WTC11 (cell line): ENCODE data around the gene PTPRF. TPM values are rescaled to one million over a fixed set of nuclear protein-coding genes. Genes with fewer than 3 reads are reported as not detected.

Experiments
- ATAC-seq: fragments of 200-7000 bp; cut with Tn5 transposase; 2 replicates; pipeline ENCODE4 v1.10.0; 2021; ENCODE audit warnings: mild to moderate bottlenecking, moderate library complexity
- CTCF ChIA-PET: fragments of 300-600 bp; sonication (Branson Sonifier 250); formaldehyde crosslinking; loops from one replicate; lab custom pipeline; 2021; ENCODE audit warnings: antibody characterized with exemption; lab: Charles Lee
- POLR2A ChIA-PET: fragments of 350-600 bp; sonication (Branson Sonifier 250); formaldehyde crosslinking; loops from one replicate; lab custom pipeline; 2021; ENCODE audit warnings: antibody characterized with exemption; lab: Charles Lee
- DNase-seq: peaks from one replicate; pipeline ENCODE4 v3.0.0; 2021; ENCODE audit warnings: low spot score
- H3K27ac Mint-ChIP-seq: 2 replicates; pipeline ENCODE4 v1.8.0; 2021; ENCODE audit warnings: mixed read lengths
- H3K27me3 Mint-ChIP-seq: 2 replicates; pipeline ENCODE4 v1.8.0; 2021; ENCODE audit warnings: low read depth, mild to moderate bottlenecking, moderate library complexity, mixed read lengths
- H3K36me3 Mint-ChIP-seq: 2 replicates; pipeline ENCODE4 v1.8.0; 2021; ENCODE audit warnings: mixed read lengths
- H3K4me1 Mint-ChIP-seq: 2 replicates; pipeline ENCODE4 v1.8.0; 2022; ENCODE audit warnings: mixed read lengths
- H3K4me3 Mint-ChIP-seq: 2 replicates; pipeline ENCODE4 v1.8.0; 2021; ENCODE audit warnings: mild to moderate bottlenecking, moderate library complexity, mixed read lengths
- H3K9me3 Mint-ChIP-seq: 2 replicates; pipeline ENCODE4 v1.8.0; 2021; ENCODE audit warnings: mixed read lengths
- EMX1 ChIP-seq: fragments of 250-450 bp; sonication (Bioruptor Pico); IDR thresholded peaks from 2 replicates; pipeline ENCODE4 v1.8.0; 2021; ENCODE audit warnings: mild to moderate bottlenecking
- ESRRA ChIP-seq: sonication (generic); formaldehyde crosslinking; IDR thresholded peaks from 2 replicates; pipeline ENCODE4 v1.8.1; 2022; ENCODE audit warnings: mild to moderate bottlenecking, missing genetic modification reagents, borderline replicate concordance
- FOXJ3 ChIP-seq: sonication (generic); formaldehyde crosslinking; IDR thresholded peaks from 2 replicates; pipeline ENCODE4 v1.9.0; 2021; ENCODE audit warnings: missing genetic modification reagents, mild to moderate bottlenecking, borderline replicate concordance
- FOXK1 ChIP-seq: sonication (generic); formaldehyde crosslinking; IDR thresholded peaks from 2 replicates; pipeline ENCODE4 v1.8.0; 2022; ENCODE audit warnings: mild to moderate bottlenecking, moderate library complexity, missing genetic modification reagents
- FOXP1 ChIP-seq: sonication (generic); formaldehyde crosslinking; IDR thresholded peaks from 2 replicates; pipeline ENCODE4 v1.8.0; 2022; ENCODE audit warnings: missing genetic modification reagents, mild to moderate bottlenecking, moderate library complexity, borderline replicate concordance
- GTF2I ChIP-seq: fragments of 250-450 bp; sonication (Bioruptor Pico); conservative IDR thresholded peaks from 2 replicates; pipeline ENCODE4 v1.4.0; 2021; ENCODE audit warnings: mild to moderate bottlenecking
- MYBL2 ChIP-seq: sonication (generic); formaldehyde crosslinking; IDR thresholded peaks from 2 replicates; pipeline ENCODE4 v1.8.1; 2023; ENCODE audit warnings: mild to moderate bottlenecking, moderate library complexity, missing genetic modification reagents
- NFE2L1 ChIP-seq: sonication (generic); formaldehyde crosslinking; IDR thresholded peaks from 2 replicates; pipeline ENCODE4 v1.8.1; 2023; ENCODE audit warnings: missing genetic modification reagents
- NR3C1 ChIP-seq: sonication (generic); formaldehyde crosslinking; conservative IDR thresholded peaks from 2 replicates; pipeline ENCODE4 v1.8.1; 2023; ENCODE audit warnings: low read depth, mild to moderate bottlenecking, missing genetic modification reagents
- RORB ChIP-seq: fragments of 250-450 bp; sonication (Bioruptor Pico); IDR thresholded peaks from 2 replicates; pipeline ENCODE4 v1.9.0; 2021; ENCODE audit warnings: mild to moderate bottlenecking
- ZNF416 ChIP-seq: fragments of 250-450 bp; sonication (Bioruptor Pico); IDR thresholded peaks from 2 replicates; pipeline ENCODE4 v1.9.0; 2021; ENCODE audit warnings: mild to moderate bottlenecking, inconsistent platforms
- total RNA-seq: library from RNA; stranded (reverse); gene quantifications from 3 replicates; pipeline ENCODE4 v1.2.3, GENCODE V29; 2021
- TF ChIP-seq, protein P1 (sequence below): fragments of 200-600 bp; IDR thresholded peaks from 2 replicates; pipeline ENCODE4 v1.8.0; 2022; ENCODE audit warnings: antibody characterized with exemption
- TF ChIP-seq, protein P2 (sequence below): sonication (generic); formaldehyde crosslinking; IDR thresholded peaks from 2 replicates; pipeline ENCODE4 v1.8.0; 2022; ENCODE audit warnings: mild to moderate bottlenecking, missing genetic modification reagents
- TF ChIP-seq, protein P3 (sequence below): sonication (generic); formaldehyde crosslinking; IDR thresholded peaks from 2 replicates; pipeline ENCODE4 v1.8.1; 2023; ENCODE audit warnings: mild to moderate bottlenecking, missing genetic modification reagents
- TF ChIP-seq, protein P4 (sequence below): fragments of 250-450 bp; sonication (Bioruptor Pico); conservative IDR thresholded peaks from 2 replicates; pipeline ENCODE4 v1.9.0; 2021; ENCODE audit warnings: mild to moderate bottlenecking
- TF ChIP-seq, protein P5 (sequence below): sonication (generic); formaldehyde crosslinking; IDR thresholded peaks from 2 replicates; pipeline ENCODE4 v1.8.0; 2022; ENCODE audit warnings: mild to moderate bottlenecking, missing genetic modification reagents
- TF ChIP-seq, protein P6 (sequence below): fragments of 250-450 bp; sonication (Bioruptor Pico); IDR thresholded peaks from 2 replicates; pipeline ENCODE4 v1.9.0; 2021; ENCODE audit warnings: moderate library complexity, mild to moderate bottlenecking, inconsistent platforms, borderline replicate concordance
- TF ChIP-seq, protein P7 (sequence below): sonication (generic); formaldehyde crosslinking; IDR thresholded peaks from 2 replicates; pipeline ENCODE4 v1.8.0; 2023; ENCODE audit warnings: mild to moderate bottlenecking, missing genetic modification reagents
- TF ChIP-seq, protein P8 (sequence below): sonication (generic); formaldehyde crosslinking; IDR thresholded peaks from 2 replicates; pipeline ENCODE4 v1.8.1; 2023; ENCODE audit warnings: mild to moderate bottlenecking, moderate library complexity, missing genetic modification reagents
- TF ChIP-seq, protein P9 (sequence below): sonication (generic); formaldehyde crosslinking; IDR thresholded peaks from 2 replicates; pipeline ENCODE4 v1.8.1; 2023; ENCODE audit warnings: mild to moderate bottlenecking, missing genetic modification reagents, moderate library complexity

The PTPRF gene
- total RNA-seq, 1 experiment from 2014 or later: 248 TPM

DNA sequence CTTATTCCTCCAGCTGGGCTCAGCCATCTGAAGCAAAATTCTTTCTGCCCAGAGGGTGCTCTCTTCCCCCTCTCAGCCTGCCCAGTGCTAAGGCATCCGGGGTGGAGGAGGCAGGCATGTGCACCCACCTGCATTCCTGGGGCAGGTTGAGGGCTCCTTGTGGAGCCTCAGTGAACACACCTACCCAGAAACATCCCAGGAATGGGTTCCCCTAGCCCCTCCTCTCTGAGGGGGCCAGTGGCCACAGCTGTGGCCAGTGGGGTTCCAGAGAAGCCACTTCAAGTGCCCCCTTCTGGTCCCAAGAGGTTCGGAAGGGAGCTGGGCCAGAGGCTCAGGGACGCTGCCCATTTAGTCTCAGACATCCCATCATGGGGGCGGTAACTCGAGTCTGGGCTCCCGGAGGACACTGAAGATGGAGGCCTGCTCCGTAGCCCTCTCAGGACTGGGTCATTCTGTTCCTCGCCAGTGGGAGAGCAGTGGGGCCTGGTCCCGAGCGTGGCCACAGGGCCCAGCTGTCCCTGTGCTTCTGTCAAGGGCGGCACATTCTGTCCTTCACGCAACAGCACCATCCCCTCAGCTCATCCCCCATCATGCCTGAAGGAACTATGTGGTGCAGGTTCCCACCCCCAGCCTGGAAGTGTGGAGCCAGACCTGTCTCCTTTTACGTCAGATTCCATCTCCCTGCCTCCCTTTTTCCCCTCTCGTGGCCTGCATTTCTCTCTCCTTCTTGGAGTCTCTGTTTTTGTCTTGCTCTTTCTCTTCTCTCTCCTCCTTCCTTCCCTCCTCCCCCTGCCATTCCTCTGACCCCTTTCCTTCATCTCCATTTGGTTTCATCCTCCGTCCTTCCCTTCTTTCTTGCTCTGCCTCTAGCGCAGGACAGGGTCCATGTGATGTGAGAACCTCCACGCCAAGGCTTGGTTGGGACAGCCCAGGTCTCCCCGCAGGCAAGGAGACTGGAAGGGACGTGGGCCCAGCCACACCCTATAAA lies 69.6 kb downstream of the PTPRF start:
- no peaks in the 10 kb centered on the region for H3K4me1 Mint-ChIP-seq
- no peaks in the 10 kb centered on the region for H3K27me3 Mint-ChIP-seq
- H3K27ac Mint-ChIP-seq: peak overlapping the region; percentile 84; the same call in 1 of the 2 replicates
- TF ChIP-seq NFE2L1 (CRISPR knock-in tag): no peak
- TF ChIP-seq, protein P1, sequence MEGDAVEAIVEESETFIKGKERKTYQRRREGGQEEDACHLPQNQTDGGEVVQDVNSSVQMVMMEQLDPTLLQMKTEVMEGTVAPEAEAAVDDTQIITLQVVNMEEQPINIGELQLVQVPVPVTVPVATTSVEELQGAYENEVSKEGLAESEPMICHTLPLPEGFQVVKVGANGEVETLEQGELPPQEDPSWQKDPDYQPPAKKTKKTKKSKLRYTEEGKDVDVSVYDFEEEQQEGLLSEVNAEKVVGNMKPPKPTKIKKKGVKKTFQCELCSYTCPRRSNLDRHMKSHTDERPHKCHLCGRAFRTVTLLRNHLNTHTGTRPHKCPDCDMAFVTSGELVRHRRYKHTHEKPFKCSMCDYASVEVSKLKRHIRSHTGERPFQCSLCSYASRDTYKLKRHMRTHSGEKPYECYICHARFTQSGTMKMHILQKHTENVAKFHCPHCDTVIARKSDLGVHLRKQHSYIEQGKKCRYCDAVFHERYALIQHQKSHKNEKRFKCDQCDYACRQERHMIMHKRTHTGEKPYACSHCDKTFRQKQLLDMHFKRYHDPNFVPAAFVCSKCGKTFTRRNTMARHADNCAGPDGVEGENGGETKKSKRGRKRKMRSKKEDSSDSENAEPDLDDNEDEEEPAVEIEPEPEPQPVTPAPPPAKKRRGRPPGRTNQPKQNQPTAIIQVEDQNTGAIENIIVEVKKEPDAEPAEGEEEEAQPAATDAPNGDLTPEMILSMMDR: no peak
- no peak for TF ChIP-seq ZNF416 (CRISPR knock-in tag)
- TF ChIP-seq, protein P2, sequence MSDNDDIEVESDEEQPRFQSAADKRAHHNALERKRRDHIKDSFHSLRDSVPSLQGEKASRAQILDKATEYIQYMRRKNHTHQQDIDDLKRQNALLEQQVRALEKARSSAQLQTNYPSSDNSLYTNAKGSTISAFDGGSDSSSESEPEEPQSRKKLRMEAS (CRISPR knock-in tag): no peak
- no peak for TF ChIP-seq FOXP1 (CRISPR knock-in tag)
- TF ChIP-seq, protein P3, sequence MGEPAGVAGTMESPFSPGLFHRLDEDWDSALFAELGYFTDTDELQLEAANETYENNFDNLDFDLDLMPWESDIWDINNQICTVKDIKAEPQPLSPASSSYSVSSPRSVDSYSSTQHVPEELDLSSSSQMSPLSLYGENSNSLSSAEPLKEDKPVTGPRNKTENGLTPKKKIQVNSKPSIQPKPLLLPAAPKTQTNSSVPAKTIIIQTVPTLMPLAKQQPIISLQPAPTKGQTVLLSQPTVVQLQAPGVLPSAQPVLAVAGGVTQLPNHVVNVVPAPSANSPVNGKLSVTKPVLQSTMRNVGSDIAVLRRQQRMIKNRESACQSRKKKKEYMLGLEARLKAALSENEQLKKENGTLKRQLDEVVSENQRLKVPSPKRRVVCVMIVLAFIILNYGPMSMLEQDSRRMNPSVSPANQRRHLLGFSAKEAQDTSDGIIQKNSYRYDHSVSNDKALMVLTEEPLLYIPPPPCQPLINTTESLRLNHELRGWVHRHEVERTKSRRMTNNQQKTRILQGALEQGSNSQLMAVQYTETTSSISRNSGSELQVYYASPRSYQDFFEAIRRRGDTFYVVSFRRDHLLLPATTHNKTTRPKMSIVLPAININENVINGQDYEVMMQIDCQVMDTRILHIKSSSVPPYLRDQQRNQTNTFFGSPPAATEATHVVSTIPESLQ (CRISPR knock-in tag): no peak
- TF ChIP-seq, protein P4, sequence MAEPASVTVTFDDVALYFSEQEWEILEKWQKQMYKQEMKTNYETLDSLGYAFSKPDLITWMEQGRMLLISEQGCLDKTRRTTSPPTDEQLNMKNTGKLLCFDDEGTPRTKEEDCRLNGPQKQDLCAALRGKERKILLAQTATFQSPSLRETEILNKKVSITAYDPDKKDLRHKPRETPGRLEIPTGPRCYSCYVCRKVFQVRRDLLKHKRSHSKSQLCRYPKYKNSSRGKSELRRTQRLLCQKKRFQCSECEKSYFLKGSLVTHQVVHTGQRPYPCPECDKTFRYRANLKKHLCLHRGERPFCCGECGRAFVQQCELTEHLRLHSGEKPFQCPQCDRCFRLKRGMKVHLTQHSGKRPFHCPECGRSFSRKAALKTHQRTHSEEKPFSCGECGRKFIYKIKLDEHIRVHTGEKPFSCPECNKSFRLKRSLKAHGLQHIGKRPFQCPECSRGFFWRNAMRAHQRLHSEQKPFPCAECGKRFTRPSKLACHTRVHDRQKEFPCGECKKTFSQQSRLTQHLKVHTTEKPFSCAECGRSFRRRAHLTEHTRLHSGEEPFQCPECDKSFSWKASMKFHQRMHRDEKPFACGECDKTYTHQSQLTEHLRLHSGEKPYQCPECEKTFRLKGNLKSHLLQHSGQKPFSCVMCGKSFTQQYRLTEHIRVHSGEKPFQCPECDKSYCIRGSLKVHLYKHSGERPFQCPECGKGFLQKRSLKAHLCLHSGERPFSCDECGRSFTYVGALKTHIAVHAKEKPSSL (CRISPR knock-in tag): no peak
- TF ChIP-seq, protein P5, sequence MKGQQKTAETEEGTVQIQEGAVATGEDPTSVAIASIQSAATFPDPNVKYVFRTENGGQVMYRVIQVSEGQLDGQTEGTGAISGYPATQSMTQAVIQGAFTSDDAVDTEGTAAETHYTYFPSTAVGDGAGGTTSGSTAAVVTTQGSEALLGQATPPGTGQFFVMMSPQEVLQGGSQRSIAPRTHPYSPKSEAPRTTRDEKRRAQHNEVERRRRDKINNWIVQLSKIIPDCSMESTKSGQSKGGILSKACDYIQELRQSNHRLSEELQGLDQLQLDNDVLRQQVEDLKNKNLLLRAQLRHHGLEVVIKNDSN (CRISPR knock-in tag): no peak
- no peaks in the 10 kb centered on the region for H3K9me3 Mint-ChIP-seq
- H3K36me3 Mint-ChIP-seq: peaks cover 23% of the 10 kb centered on the region
- ChIA-PET CTCF (interaction anchor here (0.5 to 2.1 kb wide), 6 partner anchors 10 to 410 kb away, joined by 3 to 5 read pairs (median 4); no protein-coding TSS in a partner anchor), POLR2A (interaction anchor here (1.0 kb wide), 1 partner anchor 50 kb away, joined by 3 read pairs; the partner anchor contains the start of gene KDM4A)
- no peak overlapping the region for H3K4me3 Mint-ChIP-seq
- DNase-seq: peak; percentile 29
- ATAC-seq: peak; percentile 40

DNA sequence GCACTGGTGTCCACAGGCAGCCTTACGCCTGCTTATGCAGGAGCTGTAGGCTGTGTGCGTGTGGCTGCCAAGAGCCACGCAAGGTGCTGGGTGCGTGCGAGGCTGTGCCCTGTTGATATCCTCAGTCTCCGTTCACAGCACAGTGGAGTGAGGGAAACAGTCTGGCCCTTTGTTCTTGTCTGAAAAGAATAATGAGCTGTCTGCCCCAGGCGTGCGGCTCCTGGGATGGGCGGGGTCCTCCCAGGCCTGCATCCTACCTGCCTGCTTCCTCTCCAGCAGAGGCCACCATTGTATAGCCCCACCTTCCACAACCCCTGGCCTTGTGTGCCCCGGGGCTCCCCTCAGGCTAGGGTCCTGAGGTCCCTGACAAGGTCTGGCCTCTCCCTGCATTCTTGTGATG lies 72.3 kb downstream of the PTPRF start:
- ChIA-PET POLR2A (no interaction called here), CTCF (interaction anchor here (1.7 kb wide), 1 partner anchor 49 kb away, joined by 4 read pairs; no protein-coding TSS in a partner anchor)
- Mint-ChIP-seq H3K27ac (no peak overlapping the region), H3K9me3 (no peaks in the 10 kb centered on the region), H3K4me1 (no peaks in the 10 kb centered on the region), H3K36me3 (peaks cover 39% of the 10 kb centered on the region), H3K27me3 (no peaks in the 10 kb centered on the region), H3K4me3 (no peak overlapping the region)
- peak; percentile 15 for ATAC-seq
- DNase-seq: no peak
- TF ChIP-seq FOXK1 (CRISPR knock-in tag): no peak
- TF ChIP-seq MYBL2: no peak
- TF ChIP-seq GTF2I (CRISPR knock-in tag): no peak
- TF ChIP-seq, protein P6, sequence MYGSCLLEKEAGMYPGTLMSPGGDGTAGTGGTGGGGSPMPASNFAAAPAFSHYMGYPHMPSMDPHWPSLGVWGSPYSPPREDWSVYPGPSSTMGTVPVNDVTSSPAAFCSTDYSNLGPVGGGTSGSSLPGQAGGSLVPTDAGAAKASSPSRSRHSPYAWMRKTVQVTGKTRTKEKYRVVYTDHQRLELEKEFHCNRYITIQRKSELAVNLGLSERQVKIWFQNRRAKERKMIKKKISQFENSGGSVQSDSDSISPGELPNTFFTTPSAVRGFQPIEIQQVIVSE (CRISPR knock-in tag): no peak
- TF ChIP-seq, protein P7, sequence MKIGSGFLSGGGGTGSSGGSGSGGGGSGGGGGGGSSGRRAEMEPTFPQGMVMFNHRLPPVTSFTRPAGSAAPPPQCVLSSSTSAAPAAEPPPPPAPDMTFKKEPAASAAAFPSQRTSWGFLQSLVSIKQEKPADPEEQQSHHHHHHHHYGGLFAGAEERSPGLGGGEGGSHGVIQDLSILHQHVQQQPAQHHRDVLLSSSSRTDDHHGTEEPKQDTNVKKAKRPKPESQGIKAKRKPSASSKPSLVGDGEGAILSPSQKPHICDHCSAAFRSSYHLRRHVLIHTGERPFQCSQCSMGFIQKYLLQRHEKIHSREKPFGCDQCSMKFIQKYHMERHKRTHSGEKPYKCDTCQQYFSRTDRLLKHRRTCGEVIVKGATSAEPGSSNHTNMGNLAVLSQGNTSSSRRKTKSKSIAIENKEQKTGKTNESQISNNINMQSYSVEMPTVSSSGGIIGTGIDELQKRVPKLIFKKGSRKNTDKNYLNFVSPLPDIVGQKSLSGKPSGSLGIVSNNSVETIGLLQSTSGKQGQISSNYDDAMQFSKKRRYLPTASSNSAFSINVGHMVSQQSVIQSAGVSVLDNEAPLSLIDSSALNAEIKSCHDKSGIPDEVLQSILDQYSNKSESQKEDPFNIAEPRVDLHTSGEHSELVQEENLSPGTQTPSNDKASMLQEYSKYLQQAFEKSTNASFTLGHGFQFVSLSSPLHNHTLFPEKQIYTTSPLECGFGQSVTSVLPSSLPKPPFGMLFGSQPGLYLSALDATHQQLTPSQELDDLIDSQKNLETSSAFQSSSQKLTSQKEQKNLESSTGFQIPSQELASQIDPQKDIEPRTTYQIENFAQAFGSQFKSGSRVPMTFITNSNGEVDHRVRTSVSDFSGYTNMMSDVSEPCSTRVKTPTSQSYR (CRISPR knock-in tag): no peak
- no peak for TF ChIP-seq RORB (CRISPR knock-in tag)
- TF ChIP-seq ESRRA (CRISPR knock-in tag): no peak
- TF ChIP-seq, protein P8, sequence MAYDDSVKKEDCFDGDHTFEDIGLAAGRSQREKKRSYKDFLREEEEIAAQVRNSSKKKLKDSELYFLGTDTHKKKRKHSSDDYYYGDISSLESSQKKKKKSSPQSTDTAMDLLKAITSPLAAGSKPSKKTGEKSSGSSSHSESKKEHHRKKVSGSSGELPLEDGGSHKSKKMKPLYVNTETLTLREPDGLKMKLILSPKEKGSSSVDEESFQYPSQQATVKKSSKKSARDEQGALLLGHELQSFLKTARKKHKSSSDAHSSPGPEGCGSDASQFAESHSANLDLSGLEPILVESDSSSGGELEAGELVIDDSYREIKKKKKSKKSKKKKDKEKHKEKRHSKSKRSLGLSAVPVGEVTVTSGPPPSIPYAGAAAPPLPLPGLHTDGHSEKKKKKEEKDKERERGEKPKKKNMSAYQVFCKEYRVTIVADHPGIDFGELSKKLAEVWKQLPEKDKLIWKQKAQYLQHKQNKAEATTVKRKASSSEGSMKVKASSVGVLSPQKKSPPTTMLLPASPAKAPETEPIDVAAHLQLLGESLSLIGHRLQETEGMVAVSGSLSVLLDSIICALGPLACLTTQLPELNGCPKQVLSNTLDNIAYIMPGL: no peak
- no peak for TF ChIP-seq FOXJ3 (CRISPR knock-in tag)
- TF ChIP-seq, protein P9, sequence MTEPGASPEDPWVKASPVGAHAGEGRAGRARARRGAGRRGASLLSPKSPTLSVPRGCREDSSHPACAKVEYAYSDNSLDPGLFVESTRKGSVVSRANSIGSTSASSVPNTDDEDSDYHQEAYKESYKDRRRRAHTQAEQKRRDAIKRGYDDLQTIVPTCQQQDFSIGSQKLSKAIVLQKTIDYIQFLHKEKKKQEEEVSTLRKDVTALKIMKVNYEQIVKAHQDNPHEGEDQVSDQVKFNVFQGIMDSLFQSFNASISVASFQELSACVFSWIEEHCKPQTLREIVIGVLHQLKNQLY (CRISPR knock-in tag): no peak
- no peak for TF ChIP-seq NR3C1 (CRISPR knock-in tag)
- TF ChIP-seq EMX1 (CRISPR knock-in tag): no peak
